GM23338 (cell line): Measurements from ENCODE around the gene SASH1. TPM values are rescaled to one million over a fixed set of nuclear protein-coding genes. Genes with fewer than 3 reads are reported as not detected.

ENCODE experiments used
- ATAC-seq: fragments of 200-7000 bp; cut with Tn5 transposase; 3 replicates; pipeline ENCODE4 v1.9.1; 2020
- DNase-seq: peaks from one replicate; pipeline ENCODE4 v3.0.0-alpha.2; 2015; ENCODE audit warnings: low spot score
- H2AFZ ChIP-seq: fragments of 200-600 bp; sonication (generic); 2 replicates; pipeline ENCODE4 v1.8.0; 2016; ENCODE audit warnings: antibody characterized with exemption, mild to moderate bottlenecking, moderate library complexity
- H3F3A ChIP-seq: fragments of 200-600 bp; sonication (generic); replicated peaks from 2 replicates; pipeline ENCODE4 v1.8.0; 2017; ENCODE audit warnings: antibody characterized with exemption, mixed run types, low read depth
- H3K27ac ChIP-seq: fragments of 200-600 bp; sonication (generic); 2 replicates; pipeline ENCODE4 v1.6.1; 2016; ENCODE audit warnings: low read depth
- H3K27me3 ChIP-seq: fragments of 200-600 bp; sonication (generic); 2 replicates; pipeline ENCODE4 v1.8.0; 2016; ENCODE audit warnings: mild to moderate bottlenecking, mixed run types, moderate library complexity; ENCODE audit not compliant: insufficient read depth
- H3K36me3 ChIP-seq: fragments of 200-600 bp; sonication (generic); 2 replicates; pipeline ENCODE4 v1.8.0; 2016; ENCODE audit warnings: mild to moderate bottlenecking; ENCODE audit not compliant: insufficient read depth
- H3K4me1 ChIP-seq: fragments of 200-600 bp; sonication (generic); 2 replicates; pipeline ENCODE4 v1.8.0; 2016; ENCODE audit warnings: mild to moderate bottlenecking, moderate library complexity; ENCODE audit not compliant: insufficient read depth
- H3K4me2 ChIP-seq: fragments of 200-600 bp; sonication (generic); 2 replicates; pipeline ENCODE4 v1.7.1; 2017; ENCODE audit warnings: mixed run types
- H3K4me3 ChIP-seq: fragments of 200-600 bp; sonication (generic); 2 replicates; pipeline ENCODE4 v1.6.1; 2016; ENCODE audit warnings: mixed run types
- H3K79me2 ChIP-seq: fragments of 200-600 bp; sonication (generic); replicated peaks from 2 replicates; pipeline ENCODE4 v1.8.0; 2017; ENCODE audit warnings: mild to moderate bottlenecking; ENCODE audit not compliant: insufficient read depth
- H3K9me2 ChIP-seq: fragments of 200-600 bp; sonication (generic); 2 replicates; pipeline ENCODE4 v1.8.0; 2017; ENCODE audit not compliant: insufficient read depth
- H4K20me1 ChIP-seq: fragments of 200-600 bp; sonication (generic); replicated peaks from 2 replicates; pipeline ENCODE4 v1.8.0; 2017; ENCODE audit warnings: mild to moderate bottlenecking; ENCODE audit not compliant: insufficient read depth
- H3K27ac Mint-ChIP-seq: 2 replicates; pipeline ENCODE4 v1.8.0; 2020; ENCODE audit warnings: inconsistent platforms, mild to moderate bottlenecking, moderate library complexity, mixed read lengths
- H3K27me3 Mint-ChIP-seq: 3 replicates; pipeline ENCODE4 v1.8.0; 2022; ENCODE audit warnings: low read depth, mild to moderate bottlenecking, moderate library complexity, mixed read lengths, inconsistent platforms; ENCODE audit not compliant: insufficient read depth, poor library complexity
- H3K36me3 Mint-ChIP-seq: 3 replicates; pipeline ENCODE4 v1.8.0; 2021; ENCODE audit warnings: low read depth, mild to moderate bottlenecking, inconsistent platforms, moderate library complexity, mixed read lengths
- H3K4me1 Mint-ChIP-seq: 3 replicates; pipeline ENCODE4 v1.8.0; 2020; ENCODE audit warnings: mild to moderate bottlenecking, inconsistent platforms, mixed read lengths
- H3K4me3 Mint-ChIP-seq: 3 replicates; pipeline ENCODE4 v1.8.0; 2021; ENCODE audit warnings: moderate library complexity, mild to moderate bottlenecking, inconsistent platforms, mixed read lengths
- H3K9me3 Mint-ChIP-seq: 3 replicates; pipeline ENCODE4 v1.8.0; 2020; ENCODE audit warnings: moderate library complexity, mild to moderate bottlenecking, inconsistent platforms, mixed read lengths
- CREB1 ChIP-seq: fragments of 250-450 bp; sonication (Bioruptor Pico); IDR thresholded peaks from 2 replicates; pipeline ENCODE4 v1.5.0; 2020; ENCODE audit warnings: low read depth, mild to moderate bottlenecking, moderate library complexity
- CTCF ChIP-seq, 2 experiments: fragments of 200-600 bp in 1 of 2; sonication (generic) in 1 of 2; conservative IDR thresholded peaks; 2 replicates each; pipeline versions ENCODE4 v1.5.1 to v1.6.1; 2016 to 2017; ENCODE audit warnings: antibody characterized with exemption in 2 of 2, low read depth in 2 of 2, mild to moderate bottlenecking in 2 of 2, moderate library complexity in 1 of 2
- ETS1 ChIP-seq: IDR thresholded peaks from 2 replicates; pipeline ENCODE4 v1.6.1; 2016; ENCODE audit warnings: antibody characterized with exemption
- EZH2 ChIP-seq: fragments of 200-600 bp; sonication (generic); IDR thresholded peaks from one replicate; pipeline ENCODE4 v1.8.0; 2017; ENCODE audit warnings: antibody characterized with exemption, mild to moderate bottlenecking, low read depth; ENCODE audit not compliant: unreplicated experiment
- EZH2phosphoT487 ChIP-seq: fragments of 200-600 bp; sonication (generic); IDR thresholded peaks from one replicate; pipeline ENCODE4 v1.8.1; 2018; ENCODE audit warnings: antibody characterized with exemption; ENCODE audit not compliant: unreplicated experiment
- JUNB ChIP-seq: IDR thresholded peaks from one replicate; pipeline ENCODE4 v1.6.1; 2016; ENCODE audit warnings: antibody characterized with exemption; ENCODE audit not compliant: unreplicated experiment
- NANOG ChIP-seq: IDR thresholded peaks from 2 replicates; pipeline ENCODE4 v1.6.1; 2016; ENCODE audit warnings: antibody characterized with exemption, borderline replicate concordance
- POLR2AphosphoS5 ChIP-seq: IDR thresholded peaks from 2 replicates; pipeline ENCODE4 v1.6.1; 2016; ENCODE audit warnings: antibody characterized with exemption, low read depth
- REST ChIP-seq: IDR thresholded peaks from one replicate; pipeline ENCODE4 v1.6.1; 2018; ENCODE audit warnings: antibody characterized with exemption; ENCODE audit not compliant: unreplicated experiment
- ZNF114 ChIP-seq: fragments of 250-450 bp; sonication (Bioruptor Pico); IDR thresholded peaks from 2 replicates; pipeline ENCODE4 v1.5.0; 2020; ENCODE audit warnings: mild to moderate bottlenecking, moderate library complexity
- ZNF331 ChIP-seq: fragments of 250-450 bp; sonication (Bioruptor Pico); IDR thresholded peaks from 2 replicates; pipeline ENCODE4 v1.5.0; 2020; ENCODE audit warnings: low read depth, mild to moderate bottlenecking, moderate library complexity
- polyA plus RNA-seq: library from polyadenylated mRNA; unstranded; fragments of >200 nt; fragmentation: Nextera tagmentation; extraction: Ambion mirVana; gene quantifications from 2 replicates; pipeline ENCODE4 v1.2.1, GENCODE V29; 2016
- total RNA-seq: library from RNA; depleted of rRNA; stranded (reverse); fragments of >200 nt; shearing (Covaris generic); gene quantifications from 2 replicates; pipeline ENCODE4 v1.2.3, GENCODE V29; 2014

The SASH1 gene
- total and polyA plus RNA-seq, 2 experiments from 2014 or later, result 8.2 to 30.2 TPM

- TF ChIP-seq POLR2AphosphoS5 (no peak), JUNB (no peak), CREB1 (no peak), EZH2phosphoT487 (no peak), ETS1 (no peak), ZNF331 (CRISPR knock-in tag) (no peak), REST (no peak), ZNF114 (no peak)
Observed at GRCh38 chr6:148598724-148599123, 256.1 kb downstream of the SASH1 start (continued).

- Mint-ChIP-seq H3K27ac (peak overlapping the region; percentile 94), H3K4me1 (peaks cover 31% of the 10 kb centered on the region), H3K36me3 (peaks cover 45% of the 10 kb centered on the region), H3K4me3 (peak overlapping the region; percentile 43), H3K27me3 (peaks cover 10% of the 10 kb centered on the region), H3K9me3 (peaks cover 49% of the 10 kb centered on the region)
- no peak overlapping the region for H2AFZ ChIP-seq
- H3K4me3 ChIP-seq, result no peak overlapping the region
- H3K4me1 ChIP-seq, result peaks cover 21% of the 10 kb centered on the region
- no peaks in the 10 kb centered on the region for H3K27me3 ChIP-seq
- H3K79me2 ChIP-seq, result no peaks in the 10 kb centered on the region
- H3K4me2 ChIP-seq, result no peak overlapping the region
- no peaks in the 10 kb centered on the region for H4K20me1 ChIP-seq
- peak overlapping the region; percentile 92 for H3K27ac ChIP-seq
- H3K36me3 ChIP-seq, result no peaks in the 10 kb centered on the region
- no peaks in the 10 kb centered on the region for H3K9me2 ChIP-seq
- ATAC-seq (peak; percentile 99), DNase-seq (peak; percentile 97)
- no peaks in the 10 kb centered on the region for H3F3A ChIP-seq
- TF ChIP-seq REST (no peak), NANOG (peak; percentile 95), JUNB (no peak), ZNF114 (peak; percentile 88; the same call in 1 of the 2 replicates), CREB1 (peak; percentile 24; the same call in 1 of the 2 replicates), EZH2phosphoT487 (no peak), EZH2 (no peak), ETS1 (no peak), CTCF (conservative IDR thresholded peaks at IDR 0.05; ENCODE audit: low read depth in 2 of 2) (no peak)
Observed at GRCh38 chr6:148599967-148600426, 257.4 kb downstream of the SASH1 start.
